Omental fat pad (tissue), 4 donors: ENCODE data around the gene OR11A1. TPM values are rescaled to one million over a fixed set of nuclear protein-coding genes. Genes with fewer than 3 reads are reported as not detected.

ENCODE experiments used
- ATAC-seq: fragments of 150-250 bp; one replicate; pipeline ENCODE4 v1.9.1; 2016; ENCODE audit warnings: mild to moderate bottlenecking, moderate library complexity; ENCODE audit not compliant: low FRiP score
- DNase-seq: peaks from one replicate; pipeline ENCODE4 v3.0.0-alpha.2; 2019; ENCODE audit warnings: low spot score
- total RNA-seq, 4 donors: library from RNA; depleted of rRNA; stranded (reverse); fragments of >200 nt; gene quantifications; one replicate each; pipeline ENCODE4 v1.1.0, GENCODE V29; 2016
- TF ChIP-seq, protein P1 (sequence below), 3 donors: fragments of 450-650 bp; IDR thresholded peaks; one replicate each; pipeline ENCODE4 v1.5.1; 2016 to 2017; ENCODE audit warnings: antibody characterized with exemption in 3 of 3, mild to moderate bottlenecking in 3 of 3, moderate library complexity in 2 of 3

OR11A1 gene
- total RNA-seq, 4 donors from 2014 or later, result not detected

GRCh38 chr6:29490552-29490951 is 33.7 kb upstream of the OR11A1 start:
- ATAC-seq (no peak), DNase-seq (no peak)
- TF ChIP-seq, protein P1, sequence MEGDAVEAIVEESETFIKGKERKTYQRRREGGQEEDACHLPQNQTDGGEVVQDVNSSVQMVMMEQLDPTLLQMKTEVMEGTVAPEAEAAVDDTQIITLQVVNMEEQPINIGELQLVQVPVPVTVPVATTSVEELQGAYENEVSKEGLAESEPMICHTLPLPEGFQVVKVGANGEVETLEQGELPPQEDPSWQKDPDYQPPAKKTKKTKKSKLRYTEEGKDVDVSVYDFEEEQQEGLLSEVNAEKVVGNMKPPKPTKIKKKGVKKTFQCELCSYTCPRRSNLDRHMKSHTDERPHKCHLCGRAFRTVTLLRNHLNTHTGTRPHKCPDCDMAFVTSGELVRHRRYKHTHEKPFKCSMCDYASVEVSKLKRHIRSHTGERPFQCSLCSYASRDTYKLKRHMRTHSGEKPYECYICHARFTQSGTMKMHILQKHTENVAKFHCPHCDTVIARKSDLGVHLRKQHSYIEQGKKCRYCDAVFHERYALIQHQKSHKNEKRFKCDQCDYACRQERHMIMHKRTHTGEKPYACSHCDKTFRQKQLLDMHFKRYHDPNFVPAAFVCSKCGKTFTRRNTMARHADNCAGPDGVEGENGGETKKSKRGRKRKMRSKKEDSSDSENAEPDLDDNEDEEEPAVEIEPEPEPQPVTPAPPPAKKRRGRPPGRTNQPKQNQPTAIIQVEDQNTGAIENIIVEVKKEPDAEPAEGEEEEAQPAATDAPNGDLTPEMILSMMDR (IDR thresholded peaks at IDR 0.05), result no peak

GRCh38 chr6:29490055-29490454 is 33.2 kb upstream of the OR11A1 start:
- no peak for ATAC-seq
- no peak for DNase-seq
- TF ChIP-seq, protein P1 (IDR thresholded peaks at IDR 0.05), result no peak

- ATAC-seq (no peak), DNase-seq (no peak)
- TF ChIP-seq, protein P1 (IDR thresholded peaks at IDR 0.05), result no peak
Measured at GRCh38 chr6:29489286-29489685, 32.4 kb upstream of the OR11A1 start.

- no peak for DNase-seq
- ATAC-seq, result no peak
- TF ChIP-seq, protein P1 (IDR thresholded peaks at IDR 0.05), result no peak
Measured at GRCh38 chr6:29488874-29489273, 32.0 kb upstream of the OR11A1 start.

- TF ChIP-seq, protein P1 (IDR thresholded peaks at IDR 0.05), result no peak
- ATAC-seq (no peak), DNase-seq (no peak)
Measured at GRCh38 chr6:29487660-29488059, 30.8 kb upstream of the OR11A1 start, which contains the start of gene MAS1L. Gene MAS1L, minus strand, starts transcription at chr6:29487956. Its CDS starts 54 bp downstream, at chr6:29487902.

DNA sequence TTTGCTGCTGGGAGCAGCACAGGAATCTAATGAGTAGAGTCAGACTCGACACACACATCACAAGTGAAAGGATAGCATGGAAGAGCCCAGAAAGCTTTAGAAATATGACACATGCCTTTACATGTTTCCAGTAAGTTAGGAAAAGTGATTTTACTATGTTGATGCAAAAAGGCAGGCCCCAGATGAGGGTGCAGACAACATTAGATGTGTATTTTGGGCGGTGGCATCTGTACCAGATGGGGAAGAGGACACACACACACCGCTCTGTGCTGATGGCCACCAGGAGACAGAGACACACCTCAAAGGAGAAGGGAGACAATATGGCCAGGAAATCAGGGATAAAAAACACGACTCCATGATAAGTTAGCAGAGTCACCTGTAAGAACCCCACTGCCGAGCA is 30.3 kb upstream of the OR11A1 start:
- TF ChIP-seq, protein P1 (IDR thresholded peaks at IDR 0.05), result no peak
- no peak for DNase-seq

GRCh38 chr6:29486577-29486976 is 29.7 kb upstream of the OR11A1 start:
- TF ChIP-seq, protein P1 (IDR thresholded peaks at IDR 0.05), result no peak
- no peak for DNase-seq
- ATAC-seq, result no peak

More for the DNA sequence above, 30.3 kb upstream of the OR11A1 start:
- no peak for ATAC-seq
